ENCODE results near the gene MFSD12. TPM values are rescaled to one million over a fixed set of nuclear protein-coding genes. Genes with fewer than 3 reads are reported as not detected.

Gene MFSD12
- total and polyA plus RNA-seq, 2 experiments from 2014 or later = 35.3 to 91.1 TPM

GRCh38 chr19:3532154-3532786, 25.1 kb downstream of the MFSD12 start:
- no peak overlapping the region for H3K27ac Mint-ChIP-seq
- Histone ChIP-seq H2AFZ (no peak overlapping the region), H3K4me3 (no peak overlapping the region), H3K4me2 (no peak overlapping the region), H3K79me2 (replicated peaks; ENCODE audit: insufficient read depth) (no peaks in the 10 kb centered on the region), H3K36me3 (ENCODE audit: insufficient read depth) (no peaks in the 10 kb centered on the region), H3K27me3 (ENCODE audit: insufficient read depth) (no peaks in the 10 kb centered on the region), H3F3A (replicated peaks; ENCODE audit: low read depth) (no peaks in the 10 kb centered on the region), H3K27ac (ENCODE audit: low read depth) (no peak overlapping the region), H3K9me2 (ENCODE audit: insufficient read depth) (no peaks in the 10 kb centered on the region), H3K4me1 (ENCODE audit: insufficient read depth) (no peaks in the 10 kb centered on the region), H4K20me1 (replicated peaks; ENCODE audit: insufficient read depth) (no peaks in the 10 kb centered on the region)
- TF ChIP-seq JUNB (IDR thresholded peaks at IDR 0.05; ENCODE audit: unreplicated experiment) (no peak), NANOG (IDR thresholded peaks at IDR 0.05; ENCODE audit: borderline replicate concordance) (no peak), POLR2AphosphoS5 (IDR thresholded peaks at IDR 0.05; ENCODE audit: low read depth) (no peak), EZH2 (IDR thresholded peaks at IDR 0.05; ENCODE audit: low read depth, unreplicated experiment) (no peak), EZH2phosphoT487 (IDR thresholded peaks at IDR 0.05; ENCODE audit: unreplicated experiment) (no peak), ZNF114 (CRISPR knock-in tag; IDR thresholded peaks at IDR 0.05) (no peak), ETS1 (IDR thresholded peaks at IDR 0.05) (no peak), REST (IDR thresholded peaks at IDR 0.05; ENCODE audit: unreplicated experiment) (no peak), STAT1 (IDR thresholded peaks at IDR 0.05; ENCODE audit: unreplicated experiment) (no peak), CREB1 (CRISPR knock-in tag; IDR thresholded peaks at IDR 0.05; ENCODE audit: low read depth) (no peak), ZNF331 (CRISPR knock-in tag; IDR thresholded peaks at IDR 0.05; ENCODE audit: low read depth) (no peak)
- TF ChIP-seq, protein P1, sequence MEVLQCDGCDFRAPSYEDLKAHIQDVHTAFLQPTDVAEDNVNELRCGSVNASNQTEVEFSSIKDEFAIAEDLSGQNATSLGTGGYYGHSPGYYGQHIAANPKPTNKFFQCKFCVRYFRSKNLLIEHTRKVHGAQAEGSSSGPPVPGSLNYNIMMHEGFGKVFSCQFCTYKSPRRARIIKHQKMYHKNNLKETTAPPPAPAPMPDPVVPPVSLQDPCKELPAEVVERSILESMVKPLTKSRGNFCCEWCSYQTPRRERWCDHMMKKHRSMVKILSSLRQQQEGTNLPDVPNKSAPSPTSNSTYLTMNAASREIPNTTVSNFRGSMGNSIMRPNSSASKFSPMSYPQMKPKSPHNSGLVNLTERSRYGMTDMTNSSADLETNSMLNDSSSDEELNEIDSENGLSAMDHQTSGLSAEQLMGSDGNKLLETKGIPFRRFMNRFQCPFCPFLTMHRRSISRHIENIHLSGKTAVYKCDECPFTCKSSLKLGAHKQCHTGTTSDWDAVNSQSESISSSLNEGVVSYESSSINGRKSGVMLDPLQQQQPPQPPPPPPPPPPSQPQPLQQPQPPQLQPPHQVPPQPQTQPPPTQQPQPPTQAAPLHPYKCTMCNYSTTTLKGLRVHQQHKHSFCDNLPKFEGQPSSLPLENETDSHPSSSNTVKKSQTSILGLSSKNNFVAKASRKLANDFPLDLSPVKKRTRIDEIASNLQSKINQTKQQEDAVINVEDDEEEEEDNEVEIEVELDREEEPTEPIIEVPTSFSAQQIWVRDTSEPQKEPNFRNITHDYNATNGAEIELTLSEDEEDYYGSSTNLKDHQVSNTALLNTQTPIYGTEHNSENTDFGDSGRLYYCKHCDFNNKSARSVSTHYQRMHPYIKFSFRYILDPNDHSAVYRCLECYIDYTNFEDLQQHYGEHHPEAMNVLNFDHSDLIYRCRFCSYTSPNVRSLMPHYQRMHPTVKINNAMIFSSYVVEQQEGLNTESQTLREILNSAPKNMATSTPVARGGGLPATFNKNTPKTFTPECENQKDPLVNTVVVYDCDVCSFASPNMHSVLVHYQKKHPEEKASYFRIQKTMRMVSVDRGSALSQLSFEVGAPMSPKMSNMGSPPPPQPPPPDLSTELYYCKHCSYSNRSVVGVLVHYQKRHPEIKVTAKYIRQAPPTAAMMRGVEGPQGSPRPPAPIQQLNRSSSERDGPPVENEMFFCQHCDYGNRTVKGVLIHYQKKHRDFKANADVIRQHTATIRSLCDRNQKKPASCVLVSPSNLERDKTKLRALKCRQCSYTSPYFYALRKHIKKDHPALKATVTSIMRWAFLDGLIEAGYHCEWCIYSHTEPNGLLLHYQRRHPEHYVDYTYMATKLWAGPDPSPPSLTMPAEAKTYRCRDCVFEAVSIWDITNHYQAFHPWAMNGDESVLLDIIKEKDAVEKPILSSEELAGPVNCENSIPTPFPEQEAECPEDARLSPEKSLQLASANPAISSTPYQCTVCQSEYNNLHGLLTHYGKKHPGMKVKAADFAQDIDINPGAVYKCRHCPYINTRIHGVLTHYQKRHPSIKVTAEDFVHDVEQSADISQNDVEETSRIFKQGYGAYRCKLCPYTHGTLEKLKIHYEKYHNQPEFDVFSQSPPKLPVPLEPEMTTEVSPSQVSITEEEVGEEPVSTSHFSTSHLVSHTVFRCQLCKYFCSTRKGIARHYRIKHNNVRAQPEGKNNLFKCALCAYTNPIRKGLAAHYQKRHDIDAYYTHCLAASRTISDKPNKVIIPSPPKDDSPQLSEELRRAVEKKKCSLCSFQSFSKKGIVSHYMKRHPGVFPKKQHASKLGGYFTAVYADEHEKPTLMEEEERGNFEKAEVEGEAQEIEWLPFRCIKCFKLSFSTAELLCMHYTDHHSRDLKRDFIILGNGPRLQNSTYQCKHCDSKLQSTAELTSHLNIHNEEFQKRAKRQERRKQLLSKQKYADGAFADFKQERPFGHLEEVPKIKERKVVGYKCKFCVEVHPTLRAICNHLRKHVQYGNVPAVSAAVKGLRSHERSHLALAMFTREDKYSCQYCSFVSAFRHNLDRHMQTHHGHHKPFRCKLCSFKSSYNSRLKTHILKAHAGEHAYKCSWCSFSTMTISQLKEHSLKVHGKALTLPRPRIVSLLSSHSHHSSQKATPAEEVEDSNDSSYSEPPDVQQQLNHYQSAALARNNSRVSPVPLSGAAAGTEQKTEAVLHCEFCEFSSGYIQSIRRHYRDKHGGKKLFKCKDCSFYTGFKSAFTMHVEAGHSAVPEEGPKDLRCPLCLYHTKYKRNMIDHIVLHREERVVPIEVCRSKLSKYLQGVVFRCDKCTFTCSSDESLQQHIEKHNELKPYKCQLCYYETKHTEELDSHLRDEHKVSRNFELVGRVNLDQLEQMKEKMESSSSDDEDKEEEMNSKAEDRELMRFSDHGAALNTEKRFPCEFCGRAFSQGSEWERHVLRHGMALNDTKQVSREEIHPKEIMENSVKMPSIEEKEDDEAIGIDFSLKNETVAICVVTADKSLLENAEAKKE (CRISPR knock-in tag; IDR thresholded peaks at IDR 0.05) = no peak
- TF ChIP-seq, protein P2, sequence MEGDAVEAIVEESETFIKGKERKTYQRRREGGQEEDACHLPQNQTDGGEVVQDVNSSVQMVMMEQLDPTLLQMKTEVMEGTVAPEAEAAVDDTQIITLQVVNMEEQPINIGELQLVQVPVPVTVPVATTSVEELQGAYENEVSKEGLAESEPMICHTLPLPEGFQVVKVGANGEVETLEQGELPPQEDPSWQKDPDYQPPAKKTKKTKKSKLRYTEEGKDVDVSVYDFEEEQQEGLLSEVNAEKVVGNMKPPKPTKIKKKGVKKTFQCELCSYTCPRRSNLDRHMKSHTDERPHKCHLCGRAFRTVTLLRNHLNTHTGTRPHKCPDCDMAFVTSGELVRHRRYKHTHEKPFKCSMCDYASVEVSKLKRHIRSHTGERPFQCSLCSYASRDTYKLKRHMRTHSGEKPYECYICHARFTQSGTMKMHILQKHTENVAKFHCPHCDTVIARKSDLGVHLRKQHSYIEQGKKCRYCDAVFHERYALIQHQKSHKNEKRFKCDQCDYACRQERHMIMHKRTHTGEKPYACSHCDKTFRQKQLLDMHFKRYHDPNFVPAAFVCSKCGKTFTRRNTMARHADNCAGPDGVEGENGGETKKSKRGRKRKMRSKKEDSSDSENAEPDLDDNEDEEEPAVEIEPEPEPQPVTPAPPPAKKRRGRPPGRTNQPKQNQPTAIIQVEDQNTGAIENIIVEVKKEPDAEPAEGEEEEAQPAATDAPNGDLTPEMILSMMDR (conservative IDR thresholded peaks at IDR 0.05; ENCODE audit: low read depth in 2 of 2) = no peak
- H3K36me3 Mint-ChIP-seq (ENCODE audit: low read depth) = peaks cover 26% of the 10 kb centered on the region
- DNase-seq (ENCODE audit: low spot score) = no peak
- ATAC-seq = no peak
- H3K9me3 Mint-ChIP-seq = no peaks in the 10 kb centered on the region
- peaks cover 9% of the 10 kb centered on the region for H3K27me3 Mint-ChIP-seq (ENCODE audit: insufficient read depth, low read depth, poor library complexity)
- H3K4me1 Mint-ChIP-seq = no peaks in the 10 kb centered on the region
- no peak overlapping the region for H3K4me3 Mint-ChIP-seq

Measured in GM23338 (cell line).